Caco-2 (cell line): ENCODE data around the gene GPHA2. TPM values are rescaled to one million over a fixed set of nuclear protein-coding genes. Genes with fewer than 3 reads are reported as not detected.

Experiments
- BruUV-seq: library from RNA; stranded (reverse); fragments of 400-500 nt; replicated peaks from 2 replicates; lab custom pipeline; 2021; lab: Mats Ljungman, UMichigan
- CTCF ChIA-PET: fragments of 300-600 bp; sonication (Branson Sonifier 250); formaldehyde crosslinking; loops from one replicate; lab custom pipeline; 2022; ENCODE audit warnings: antibody characterized with exemption; lab: Charles Lee
- POLR2A ChIA-PET: fragments of 300-600 bp; sonication (Branson Sonifier 250); formaldehyde crosslinking; loops from one replicate; lab custom pipeline; 2022; ENCODE audit warnings: antibody characterized with exemption; lab: Charles Lee
- DNase-seq, 2 experiments: peaks; one replicate each; pipeline versions ENCODE4 v3.0.0 to v3.0.0-alpha.2; 2020 to 2022
- H3K27me3 ChIP-seq: replicated peaks from 2 replicates; pipeline ENCODE4 v1.6.0; 2011; ENCODE audit warnings: low read length; ENCODE audit not compliant: control insufficient read depth, insufficient read depth
- H3K36me3 ChIP-seq: 2 replicates; pipeline ENCODE4 v1.5.1; 2011; ENCODE audit warnings: low read length; ENCODE audit not compliant: control insufficient read depth, insufficient read depth
- H3K4me1 ChIP-seq: fragments of 250-450 bp; sonication (Bioruptor Pico); 2 replicates; pipeline ENCODE4 v1.5.1; 2020; ENCODE audit warnings: mild to moderate bottlenecking
- H3K4me3 ChIP-seq: 2 replicates; pipeline ENCODE4 v1.5.1; 2011; ENCODE audit warnings: low read depth, mild to moderate bottlenecking, control low read depth, low read length
- H3K9me3 ChIP-seq: fragments of 250-450 bp; sonication (Bioruptor Pico); 2 replicates; pipeline ENCODE4 v1.5.1; 2020; ENCODE audit warnings: mild to moderate bottlenecking, moderate library complexity
- H3K27ac Mint-ChIP-seq: one replicate; pipeline ENCODE4 v1.8.0; 2022; ENCODE audit warnings: mixed read lengths; ENCODE audit not compliant: unreplicated experiment
- H3K27me3 Mint-ChIP-seq: one replicate; pipeline ENCODE4 v1.8.0; 2022; ENCODE audit warnings: mixed read lengths; ENCODE audit not compliant: insufficient read depth, unreplicated experiment
- H3K36me3 Mint-ChIP-seq: one replicate; pipeline ENCODE4 v1.8.0; 2022; ENCODE audit warnings: mild to moderate bottlenecking, mixed read lengths; ENCODE audit not compliant: insufficient read depth, unreplicated experiment
- H3K4me1 Mint-ChIP-seq: one replicate; pipeline ENCODE4 v1.8.0; 2022; ENCODE audit warnings: low read depth, mixed read lengths; ENCODE audit not compliant: unreplicated experiment
- H3K4me3 Mint-ChIP-seq: one replicate; pipeline ENCODE4 v1.8.0; 2022; ENCODE audit warnings: mild to moderate bottlenecking, moderate library complexity, mixed read lengths; ENCODE audit not compliant: unreplicated experiment
- H3K9me3 Mint-ChIP-seq: one replicate; pipeline ENCODE4 v1.8.0; 2022; ENCODE audit warnings: mixed read lengths; ENCODE audit not compliant: unreplicated experiment
- intact Hi-C: fragments of 100-400 bp; cut with micrococcal nuclease; formaldehyde crosslinking; loops from one replicate; pipeline ENCODE4 v1.10.0; 2022; ENCODE audit not compliant: unreplicated experiment
- total RNA-seq: library from RNA; stranded (reverse); gene quantifications from 2 replicates; pipeline ENCODE4 v1.2.3, GENCODE V29; 2022
- TF ChIP-seq, protein P1 (sequence below), 2 experiments: fragments of 200-600 bp in 1 of 2; IDR thresholded peaks; 1 replicate in 1 of 2; 2 replicates in 1 of 2; pipeline versions ENCODE4 v1.5.1 to v1.8.0; 2011 to 2022; ENCODE audit warnings: antibody characterized with exemption in 1 of 2, control low read depth in 1 of 2, inconsistent platforms in 1 of 2, low read depth in 1 of 2, low read length in 1 of 2, mild to moderate bottlenecking in 1 of 2, moderate library complexity in 1 of 2; ENCODE audit not compliant: insufficient read depth in 1 of 2, severe bottlenecking in 1 of 2, unreplicated experiment in 1 of 2

Gene GPHA2
- total RNA-seq, 1 experiment from 2014 or later = not detected

DNA sequence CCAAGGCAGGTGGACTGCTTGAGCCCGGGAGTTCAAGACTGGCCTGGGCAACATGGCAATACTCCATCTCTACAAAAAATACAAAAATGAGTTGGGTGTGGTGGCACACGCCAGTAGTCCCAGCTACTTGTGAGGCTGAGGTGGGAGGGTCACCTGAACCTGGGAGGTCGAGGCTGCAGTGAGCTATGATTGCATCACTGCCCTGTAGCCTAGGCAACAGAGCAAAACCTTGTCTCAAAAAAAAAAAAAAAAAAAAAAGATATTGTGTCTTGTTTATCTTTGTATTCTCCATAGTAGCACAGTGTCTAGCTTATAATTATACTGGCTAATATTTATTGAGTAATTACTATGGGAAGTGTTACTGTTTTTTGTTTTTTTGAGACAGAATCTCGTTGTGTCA, 15.8 kb upstream of the GPHA2 start:
- peaks cover 8% of the 10 kb centered on the region for H3K27me3 Mint-ChIP-seq
- no peak overlapping the region for H3K27ac Mint-ChIP-seq
- DNase-seq = no peak
- ChIA-PET POLR2A (no interaction called here), CTCF (no interaction called here)
- no peaks in the 10 kb centered on the region for H3K9me3 Mint-ChIP-seq
- TF ChIP-seq, protein P1, sequence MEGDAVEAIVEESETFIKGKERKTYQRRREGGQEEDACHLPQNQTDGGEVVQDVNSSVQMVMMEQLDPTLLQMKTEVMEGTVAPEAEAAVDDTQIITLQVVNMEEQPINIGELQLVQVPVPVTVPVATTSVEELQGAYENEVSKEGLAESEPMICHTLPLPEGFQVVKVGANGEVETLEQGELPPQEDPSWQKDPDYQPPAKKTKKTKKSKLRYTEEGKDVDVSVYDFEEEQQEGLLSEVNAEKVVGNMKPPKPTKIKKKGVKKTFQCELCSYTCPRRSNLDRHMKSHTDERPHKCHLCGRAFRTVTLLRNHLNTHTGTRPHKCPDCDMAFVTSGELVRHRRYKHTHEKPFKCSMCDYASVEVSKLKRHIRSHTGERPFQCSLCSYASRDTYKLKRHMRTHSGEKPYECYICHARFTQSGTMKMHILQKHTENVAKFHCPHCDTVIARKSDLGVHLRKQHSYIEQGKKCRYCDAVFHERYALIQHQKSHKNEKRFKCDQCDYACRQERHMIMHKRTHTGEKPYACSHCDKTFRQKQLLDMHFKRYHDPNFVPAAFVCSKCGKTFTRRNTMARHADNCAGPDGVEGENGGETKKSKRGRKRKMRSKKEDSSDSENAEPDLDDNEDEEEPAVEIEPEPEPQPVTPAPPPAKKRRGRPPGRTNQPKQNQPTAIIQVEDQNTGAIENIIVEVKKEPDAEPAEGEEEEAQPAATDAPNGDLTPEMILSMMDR (IDR thresholded peaks at IDR 0.05; ENCODE audit: insufficient read depth in 1 of 2, low read depth in 1 of 2, low read length in 1 of 2, severe bottlenecking in 1 of 2, unreplicated experiment in 1 of 2) = no peak
- no peak overlapping the region for H3K4me3 ChIP-seq
- intact Hi-C loops = no loop called here
- no peaks in the 10 kb centered on the region for H3K36me3 ChIP-seq
- BruUV-seq = no TSS peak
- no peaks in the 10 kb centered on the region for H3K27me3 ChIP-seq
- no peaks in the 10 kb centered on the region for H3K9me3 ChIP-seq
- H3K4me1 Mint-ChIP-seq = no peaks in the 10 kb centered on the region
- no peaks in the 10 kb centered on the region for H3K4me1 ChIP-seq
- H3K36me3 Mint-ChIP-seq = no peaks in the 10 kb centered on the region
- H3K4me3 Mint-ChIP-seq = no peak overlapping the region

DNA sequence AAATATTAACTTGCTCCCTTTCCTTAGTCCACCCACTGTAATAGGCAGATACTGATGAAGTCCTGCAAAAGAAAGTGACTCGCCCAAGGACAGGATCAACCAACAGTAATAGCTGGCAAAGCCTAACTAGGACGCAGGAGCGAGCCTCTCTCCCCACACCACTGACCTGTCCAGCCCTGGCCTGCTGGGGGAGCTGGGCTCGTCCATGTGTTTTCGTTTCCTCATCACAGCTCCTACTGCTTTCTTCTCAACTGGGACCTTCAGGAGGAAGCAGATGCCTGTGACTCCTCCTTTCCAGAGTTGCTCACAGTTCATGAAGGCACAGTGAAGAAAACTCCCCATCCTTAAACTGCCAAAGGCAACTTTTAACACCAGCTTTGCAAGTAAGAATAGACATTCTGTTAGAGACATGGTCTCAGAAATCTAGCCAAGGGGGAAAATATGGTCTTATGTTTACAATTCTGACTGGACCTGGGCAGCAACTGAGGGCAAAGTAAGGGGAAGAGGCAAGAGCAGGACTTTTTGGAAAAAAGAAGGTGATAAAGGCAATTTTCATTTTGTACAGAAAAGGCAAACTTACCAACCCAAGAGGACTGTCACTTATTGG, 11.6 kb upstream of the GPHA2 start:
- H3K9me3 ChIP-seq = no peaks in the 10 kb centered on the region
- ChIA-PET CTCF (interaction anchor here (0.9 to 1.1 kb wide), 2 partner anchors 58 to 66 kb away, joined by 3 to 4 read pairs; no protein-coding TSS in a partner anchor), POLR2A (interaction anchor here (0.6 kb wide), 1 partner anchor 11 kb away, joined by 3 read pairs; no protein-coding TSS in a partner anchor)
- H3K4me1 ChIP-seq = no peaks in the 10 kb centered on the region
- peak in 1 of 2 experiments; percentile 22 for DNase-seq
- H3K27me3 ChIP-seq = no peaks in the 10 kb centered on the region
- no peaks in the 10 kb centered on the region for H3K36me3 ChIP-seq
- H3K4me3 ChIP-seq = no peak overlapping the region
- Mint-ChIP-seq H3K4me1 (no peaks in the 10 kb centered on the region), H3K4me3 (no peak overlapping the region), H3K9me3 (no peaks in the 10 kb centered on the region), H3K27ac (no peak overlapping the region), H3K27me3 (peaks cover 18% of the 10 kb centered on the region), H3K36me3 (no peaks in the 10 kb centered on the region)
- no TSS peak for BruUV-seq
- intact Hi-C loops = no loop called here
- TF ChIP-seq, protein P1 (IDR thresholded peaks at IDR 0.05; ENCODE audit: insufficient read depth in 1 of 2, low read depth in 1 of 2, low read length in 1 of 2, severe bottlenecking in 1 of 2, unreplicated experiment in 1 of 2) = peak in 1 of 2 experiments; percentile 12

DNA sequence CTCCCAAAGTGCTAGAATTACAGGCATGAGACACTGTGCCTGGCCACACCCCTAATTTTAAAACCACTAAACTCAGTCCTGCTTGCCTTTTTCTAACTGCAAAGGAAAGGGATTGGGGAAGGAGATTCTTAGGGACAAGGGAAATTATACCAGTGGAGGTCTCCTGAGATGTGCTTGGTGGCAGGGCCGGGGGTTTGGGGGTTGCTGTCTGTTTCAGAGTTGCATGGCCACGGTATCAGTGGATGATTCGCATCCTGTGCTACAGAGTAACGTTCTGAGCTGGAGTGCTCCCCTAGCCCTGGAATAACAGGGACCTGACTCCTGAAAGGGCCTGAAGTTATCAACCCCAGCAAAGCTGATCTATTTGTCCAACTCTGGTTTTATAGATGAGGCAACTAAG, 846 bp upstream of the GPHA2 start:
- H3K27me3 Mint-ChIP-seq = peaks cover 2% of the 10 kb centered on the region
- intact Hi-C loops = no loop called here
- BruUV-seq = no TSS peak
- Histone ChIP-seq H3K36me3 (no peaks in the 10 kb centered on the region), H3K9me3 (no peaks in the 10 kb centered on the region), H3K27me3 (no peaks in the 10 kb centered on the region), H3K4me1 (peaks cover 19% of the 10 kb centered on the region), H3K4me3 (no peak overlapping the region)
- no peak overlapping the region for H3K4me3 Mint-ChIP-seq
- POLR2A ChIA-PET = interaction anchor here (0.7 kb wide), 1 partner anchor 11 kb away, joined by 3 read pairs; no protein-coding TSS in a partner anchor
- no peaks in the 10 kb centered on the region for H3K36me3 Mint-ChIP-seq
- no peak for DNase-seq
- peaks cover 20% of the 10 kb centered on the region for H3K4me1 Mint-ChIP-seq
- no peaks in the 10 kb centered on the region for H3K9me3 Mint-ChIP-seq
- TF ChIP-seq, protein P1 (IDR thresholded peaks at IDR 0.05; ENCODE audit: insufficient read depth in 1 of 2, low read depth in 1 of 2, low read length in 1 of 2, severe bottlenecking in 1 of 2, unreplicated experiment in 1 of 2) = no peak
- CTCF ChIA-PET = no interaction called here
- no peak overlapping the region for H3K27ac Mint-ChIP-seq
